Astrocyte (in vitro differentiated cells and primary cell): ENCODE results near the gene COL27A1.

Source experiments
- CTCF ChIP-seq: IDR thresholded peaks from 2 replicates; pipeline ENCODE4 v1.5.1; 2011; ENCODE audit warnings: low read depth, mild to moderate bottlenecking, inconsistent platforms, low read length, moderate library complexity; ENCODE audit not compliant: insufficient read depth
- EZH2 ChIP-seq: IDR thresholded peaks from 2 replicates; pipeline ENCODE4 v1.6.1; 2012; ENCODE audit warnings: mild to moderate bottlenecking, low read length, inconsistent platforms; ENCODE audit not compliant: insufficient read depth

- TF ChIP-seq CTCF (no peak), EZH2 (no peak)
These were observed 109.6 kb downstream of the COL27A1 start for GRCh38 chr9:114264806-114265550.
